ENCODE results near the gene CAB39L. TPM values are rescaled to one million over a fixed set of nuclear protein-coding genes. Genes with fewer than 3 reads are reported as not detected.

CAB39L gene
- total RNA-seq, 1 donor from 2014 or later: 7.7 TPM

GRCh38 chr13:49288458-49288857, 155.4 kb downstream of the CAB39L start:
- H3K27ac Mint-ChIP-seq (ENCODE audit: unreplicated experiment): no peak overlapping the region
- no peak for DNase-seq
- H3K36me3 Mint-ChIP-seq (ENCODE audit: unreplicated experiment): no peaks in the 10 kb centered on the region
- no peaks in the 10 kb centered on the region for H3K9me3 Mint-ChIP-seq (ENCODE audit: unreplicated experiment)
- no peak overlapping the region for H3K4me3 Mint-ChIP-seq (ENCODE audit: unreplicated experiment)
- H3K27me3 Mint-ChIP-seq (ENCODE audit: unreplicated experiment): no peaks in the 10 kb centered on the region
- TF ChIP-seq CTCF (IDR thresholded peaks at IDR 0.05; ENCODE audit: partially characterized antibody, unreplicated experiment): no peak
- no peaks in the 10 kb centered on the region for H3K4me1 Mint-ChIP-seq (ENCODE audit: low read depth, unreplicated experiment)

GRCh38 chr13:49287995-49288394, 155.9 kb downstream of the CAB39L start:
- no peak for DNase-seq
- Mint-ChIP-seq H3K9me3 (ENCODE audit: unreplicated experiment) (no peaks in the 10 kb centered on the region), H3K27ac (ENCODE audit: unreplicated experiment) (no peak overlapping the region), H3K36me3 (ENCODE audit: unreplicated experiment) (no peaks in the 10 kb centered on the region), H3K4me1 (ENCODE audit: low read depth, unreplicated experiment) (no peaks in the 10 kb centered on the region), H3K27me3 (ENCODE audit: unreplicated experiment) (no peaks in the 10 kb centered on the region), H3K4me3 (ENCODE audit: unreplicated experiment) (no peak overlapping the region)
- no peak for TF ChIP-seq CTCF (IDR thresholded peaks at IDR 0.05; ENCODE audit: partially characterized antibody, unreplicated experiment)

GRCh38 chr13:49279885-49280284, 164.0 kb downstream of the CAB39L start:
- no peak for TF ChIP-seq CTCF (IDR thresholded peaks at IDR 0.05; ENCODE audit: partially characterized antibody, unreplicated experiment)
- no peaks in the 10 kb centered on the region for H3K4me1 Mint-ChIP-seq (ENCODE audit: low read depth, unreplicated experiment)
- H3K9me3 Mint-ChIP-seq (ENCODE audit: unreplicated experiment): no peaks in the 10 kb centered on the region
- H3K4me3 Mint-ChIP-seq (ENCODE audit: unreplicated experiment): no peak overlapping the region
- no peaks in the 10 kb centered on the region for H3K27me3 Mint-ChIP-seq (ENCODE audit: unreplicated experiment)
- H3K27ac Mint-ChIP-seq (ENCODE audit: unreplicated experiment): no peak overlapping the region
- H3K36me3 Mint-ChIP-seq (ENCODE audit: unreplicated experiment): no peaks in the 10 kb centered on the region
- no peak for DNase-seq

- Mint-ChIP-seq H3K27me3 (ENCODE audit: unreplicated experiment) (no peaks in the 10 kb centered on the region), H3K9me3 (ENCODE audit: unreplicated experiment) (no peaks in the 10 kb centered on the region), H3K27ac (ENCODE audit: unreplicated experiment) (no peak overlapping the region), H3K4me1 (ENCODE audit: low read depth, unreplicated experiment) (no peaks in the 10 kb centered on the region), H3K4me3 (ENCODE audit: unreplicated experiment) (peak overlapping the region; percentile 1), H3K36me3 (ENCODE audit: unreplicated experiment) (no peaks in the 10 kb centered on the region)
- TF ChIP-seq CTCF (IDR thresholded peaks at IDR 0.05; ENCODE audit: partially characterized antibody, unreplicated experiment): no peak
- DNase-seq: no peak
These were observed 164.8 kb downstream of the CAB39L start for GRCh38 chr13:49279112-49279511.

- no peaks in the 10 kb centered on the region for H3K27me3 Mint-ChIP-seq (ENCODE audit: unreplicated experiment)
- TF ChIP-seq CTCF (IDR thresholded peaks at IDR 0.05; ENCODE audit: partially characterized antibody, unreplicated experiment): no peak
- H3K4me1 Mint-ChIP-seq (ENCODE audit: low read depth, unreplicated experiment): no peaks in the 10 kb centered on the region
- H3K9me3 Mint-ChIP-seq (ENCODE audit: unreplicated experiment): no peaks in the 10 kb centered on the region
- H3K4me3 Mint-ChIP-seq (ENCODE audit: unreplicated experiment): no peak overlapping the region
- no peaks in the 10 kb centered on the region for H3K36me3 Mint-ChIP-seq (ENCODE audit: unreplicated experiment)
- DNase-seq: no peak
- no peak overlapping the region for H3K27ac Mint-ChIP-seq (ENCODE audit: unreplicated experiment)
These were observed 165.7 kb downstream of the CAB39L start for GRCh38 chr13:49278211-49278610.

All from glutamatergic neuron (in vitro differentiated cells).